ENCODE measurements around the gene SAP130. TPM values are rescaled to one million over a fixed set of nuclear protein-coding genes. Genes with fewer than 3 reads are reported as not detected.
A peak's percentile ranks its signal among the peaks of the same experiment; 100 is the strongest.

Gene SAP130
- total and polyA plus RNA-seq, 2 of the 8 experiments (the other 6 are each of a cell fraction or from before 2014, with no cell fraction given), result 51.4 to 54.3 TPM

DNA sequence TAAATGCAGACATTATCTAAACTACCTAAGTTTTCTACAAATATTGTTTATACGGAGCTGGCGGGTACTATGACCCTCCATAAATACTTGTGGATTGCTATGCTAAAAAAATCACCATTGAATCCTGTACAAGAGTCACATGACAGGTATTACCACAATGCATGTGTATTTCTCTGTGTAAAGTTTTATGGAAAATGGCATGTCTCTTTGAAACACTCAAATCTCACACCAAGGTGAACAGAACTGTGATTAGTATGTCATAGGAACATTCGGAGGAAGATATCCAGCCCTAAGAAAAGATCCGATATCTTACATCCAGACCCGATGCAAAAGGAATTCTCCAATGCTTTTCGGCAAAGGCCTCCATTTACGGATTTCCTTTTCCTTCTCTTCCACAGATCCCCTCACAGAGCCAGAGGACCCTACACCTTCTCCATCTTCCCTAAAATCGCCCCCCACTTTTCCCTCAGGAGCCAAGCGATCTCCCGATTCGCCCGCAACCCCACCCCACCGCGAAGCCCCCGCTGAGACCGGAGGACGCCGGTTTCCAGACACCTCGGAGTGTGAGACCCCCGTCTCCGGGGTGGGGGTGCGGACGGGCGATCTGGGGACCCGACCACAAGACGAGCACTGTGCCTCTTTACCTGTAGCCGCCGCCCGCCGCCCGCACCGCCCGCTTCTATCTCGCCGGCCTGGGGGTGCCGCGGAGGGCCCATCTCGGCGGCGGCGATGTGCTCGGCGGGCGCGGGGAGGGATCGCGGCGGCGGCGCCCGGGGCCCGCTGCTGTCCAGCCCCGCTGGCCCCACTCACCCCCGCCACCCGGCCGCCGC is 1.2 kb downstream of the SAP130 start:
- FAIRE-seq, result peak; percentile 7
- Histone ChIP-seq H3K27me3 (replicated peaks in 1 of 4; ENCODE audit: control insufficient read depth in 3 of 4, extremely low read depth in 1 of 4, insufficient read depth in 3 of 4, low read length in 3 of 4) (peaks cover 0 to 6% (median 2%) of the 10 kb centered on the region in 4 experiments; a peak in 2 of 7 replicates), H4K5ac (ENCODE audit: insufficient read length, low read depth, low read length) (no peak overlapping the region), H2BK20ac (ENCODE audit: low read length) (no peak overlapping the region), H3K4me2 (ENCODE audit: insufficient read depth in 1 of 2, low read depth in 2 of 2, low read length in 2 of 2) (peak overlapping the region; percentile 76 to 77), H3K56ac (replicated peaks; ENCODE audit: insufficient read length, low read depth, low read length) (peak overlapping the region; percentile 65), H2BK5ac (ENCODE audit: low read depth, low read length) (no peak overlapping the region), H3K9me3 (ENCODE audit: insufficient read depth in 2 of 2, low read depth in 1 of 2, low read length in 1 of 2) (peaks cover 2% of the 10 kb centered on the region in 2 experiments; a peak in 1 of 4 replicates), H2BK15ac (ENCODE audit: low read length) (no peak overlapping the region), H2BK120ac (replicated peaks; ENCODE audit: low read depth, low read length) (no peak overlapping the region), H3K9ac (replicated peaks in 1 of 4; ENCODE audit: extremely low read depth in 1 of 4, low read depth in 3 of 4, low read length in 3 of 4) (peak overlapping the region; percentile 67 to 94 (median 81)), H3K79me2 (ENCODE audit: control insufficient read depth in 1 of 2, insufficient read depth in 2 of 2, low read length in 2 of 2) (peaks cover 3 to 37% of the 10 kb centered on the region in 2 experiments; a peak in 3 of 4 replicates), H3K4ac (replicated peaks; ENCODE audit: insufficient read length, low read depth, low read length) (no peak overlapping the region), H3K36me3 (ENCODE audit: control insufficient read depth in 2 of 4, insufficient read depth in 4 of 4, low read length in 3 of 4) (peaks cover 0 to 5% (median 3%) of the 10 kb centered on the region in 4 experiments; a peak in 3 of 8 replicates), H3K18ac (ENCODE audit: extremely low read depth, low read length) (no peak overlapping the region), H3K23ac (ENCODE audit: insufficient read length) (no peak overlapping the region), H4K91ac (replicated peaks; ENCODE audit: insufficient read length, low read length) (no peak overlapping the region), H3K23me2 (ENCODE audit: low read depth, low read length) (peaks cover 6% of the 10 kb centered on the region), H4K8ac (ENCODE audit: extremely low read depth, insufficient read depth, low read length) (peak overlapping the region; percentile 85; the same call in 1 of the 2 replicates), H4K20me1 (replicated peaks in 1 of 2; ENCODE audit: control insufficient read depth in 1 of 2, insufficient read depth in 2 of 2, low read length in 2 of 2) (peaks cover 3 to 5% of the 10 kb centered on the region in 2 experiments), H2AK5ac (ENCODE audit: low read depth, low read length) (no peak overlapping the region), H3K27ac (ENCODE audit: low read depth, low read length) (peak overlapping the region; percentile 61; the same call in 1 of the 2 replicates), H2AFZ (ENCODE audit: low read length) (0 out of 2 replicates have a peak overlapping the region, but pooled peaks have one; percentile 10), H2BK12ac (ENCODE audit: low read depth, low read length) (no peak overlapping the region), H3K4me1 (replicated peaks in 1 of 4; ENCODE audit: control insufficient read depth in 3 of 4, insufficient read depth in 4 of 4, low read length in 3 of 4) (peaks cover 0 to 8% (median 4%) of the 10 kb centered on the region in 4 experiments; a peak in 5 of 7 replicates), H3K4me3 (ENCODE audit: extremely low read depth in 1 of 4, insufficient read depth in 2 of 4, low read depth in 3 of 4, low read length in 4 of 4) (peak overlapping the region; percentile 68 to 99 (median 84)), H3K79me1 (ENCODE audit: low read depth, low read length) (no peaks in the 10 kb centered on the region; the same call in 1 of the 2 replicates), H3K14ac (ENCODE audit: insufficient read length) (no peak overlapping the region)
- CTCF ChIA-PET (ENCODE audit: partially characterized antibody), result no interaction called here
- TF ChIP-seq CREB1 (IDR thresholded peaks at IDR 0.05) (no peak), TAF7 (optimal IDR thresholded peaks at IDR 0.05; ENCODE audit: borderline replicate concordance, low read depth, low read length) (no peak), SUZ12 (IDR thresholded peaks at IDR 0.05; ENCODE audit: low read length) (no peak), PHF8 (conservative IDR thresholded peaks at IDR 0.05; ENCODE audit: low read depth, low read length) (peak; percentile 56), ASH2L (IDR thresholded peaks at IDR 0.05; ENCODE audit: low read length) (peak; percentile 53), CBX5 (IDR thresholded peaks at IDR 0.05; ENCODE audit: low read depth, low read length) (no peak), POLR2A (IDR thresholded peaks at IDR 0.05; ENCODE audit: control extremely low read depth in 1 of 2, low read depth in 2 of 2, low read length in 2 of 2) (peak; percentile 43 to 48), KDM4A (IDR thresholded peaks at IDR 0.05; ENCODE audit: low read depth, low read length, severe bottlenecking) (peak; percentile 19), SRF (IDR thresholded peaks at IDR 0.05; ENCODE audit: low read depth, low read length) (no peak)
- POLR2A ChIA-PET (ENCODE audit: partially characterized antibody), result no interaction called here
- no peak for DNase-seq (ENCODE audit: low read depth in 1 of 2, low spot score in 2 of 2)
- 15% methylated on average over 20 of the region's 57 CpGs; no CpG with 5 or more reads in 1 of the 2 experiments for WGBS, 2 experiments (ENCODE audit: extremely low coverage in 1 of 2, insufficient coverage in 1 of 2, insufficient read length in 1 of 2, insufficient replicate concordance in 2 of 2, low coverage in 1 of 2, low lambda C conversion rate in 2 of 2, missing lambda C conversion rate in 1 of 2)

All from H1 (cell line).